ENCODE data around the gene EEF2.

DNA sequence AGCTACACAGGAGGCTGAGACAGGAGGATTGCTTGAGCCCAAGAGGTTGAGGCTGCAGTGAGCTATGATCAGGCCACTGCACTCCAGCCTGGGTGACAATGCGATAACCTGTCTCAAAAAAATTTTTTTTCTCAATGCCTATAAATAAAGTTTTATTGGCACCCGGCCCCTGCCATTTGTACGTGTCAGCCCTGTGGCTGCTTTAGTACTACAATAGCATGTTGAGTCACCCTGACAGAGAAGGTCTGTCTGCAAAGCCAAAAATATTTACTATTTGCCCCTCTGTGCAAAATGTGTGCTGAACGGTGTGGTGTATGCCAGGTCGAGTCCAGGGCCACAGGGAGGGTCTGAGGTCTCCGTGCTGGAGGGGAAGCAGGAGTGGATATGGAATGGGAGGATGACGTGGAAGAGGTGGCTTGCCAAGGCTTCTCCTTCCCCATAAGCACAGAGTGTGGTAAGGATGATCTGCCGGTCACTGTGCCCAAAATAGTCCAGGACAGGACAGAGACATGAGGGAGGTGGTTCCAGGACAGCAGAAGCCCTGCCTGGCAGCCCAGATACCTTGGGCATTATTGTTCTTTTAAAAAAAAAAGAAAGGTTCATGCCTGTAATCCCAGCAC, 42.4 kb downstream of the EEF2 start:
- TF ChIP-seq, protein P1, sequence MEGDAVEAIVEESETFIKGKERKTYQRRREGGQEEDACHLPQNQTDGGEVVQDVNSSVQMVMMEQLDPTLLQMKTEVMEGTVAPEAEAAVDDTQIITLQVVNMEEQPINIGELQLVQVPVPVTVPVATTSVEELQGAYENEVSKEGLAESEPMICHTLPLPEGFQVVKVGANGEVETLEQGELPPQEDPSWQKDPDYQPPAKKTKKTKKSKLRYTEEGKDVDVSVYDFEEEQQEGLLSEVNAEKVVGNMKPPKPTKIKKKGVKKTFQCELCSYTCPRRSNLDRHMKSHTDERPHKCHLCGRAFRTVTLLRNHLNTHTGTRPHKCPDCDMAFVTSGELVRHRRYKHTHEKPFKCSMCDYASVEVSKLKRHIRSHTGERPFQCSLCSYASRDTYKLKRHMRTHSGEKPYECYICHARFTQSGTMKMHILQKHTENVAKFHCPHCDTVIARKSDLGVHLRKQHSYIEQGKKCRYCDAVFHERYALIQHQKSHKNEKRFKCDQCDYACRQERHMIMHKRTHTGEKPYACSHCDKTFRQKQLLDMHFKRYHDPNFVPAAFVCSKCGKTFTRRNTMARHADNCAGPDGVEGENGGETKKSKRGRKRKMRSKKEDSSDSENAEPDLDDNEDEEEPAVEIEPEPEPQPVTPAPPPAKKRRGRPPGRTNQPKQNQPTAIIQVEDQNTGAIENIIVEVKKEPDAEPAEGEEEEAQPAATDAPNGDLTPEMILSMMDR (IDR thresholded peaks at IDR 0.05) = no peak
- no peak for TF ChIP-seq POLR2A (IDR thresholded peaks at IDR 0.05)

Measured in uterus (tissue), 2 donors.